Neutrophil (primary cell): ENCODE measurements around the gene SLC24A4.

Experiments
- H3K27ac ChIP-seq: fragments of 200-600 bp; sonication (generic); 2 replicates; pipeline ENCODE4 v1.5.1; 2016; ENCODE audit warnings: mild to moderate bottlenecking, moderate library complexity
- H3K27me3 ChIP-seq: fragments of 200-600 bp; sonication (generic); 2 replicates; pipeline ENCODE4 v1.6.0; 2016; ENCODE audit warnings: mild to moderate bottlenecking
- H3K36me3 ChIP-seq: fragments of 200-600 bp; sonication (generic); 2 replicates; pipeline ENCODE4 v1.5.1; 2017
- H3K4me1 ChIP-seq, 2 experiments: fragments of 200-600 bp in 1 of 2; sonication (generic) in 1 of 2; 1 replicate in 1 of 2; 2 replicates in 1 of 2; pipeline versions ENCODE4 v1.5.1 to v1.6.1; 2013 to 2016; ENCODE audit warnings: low read depth in 1 of 2, low read length in 1 of 2, mild to moderate bottlenecking in 1 of 2, moderate library complexity in 1 of 2; ENCODE audit not compliant: control insufficient read depth in 1 of 2, insufficient read depth in 1 of 2
- H3K4me3 ChIP-seq, 2 experiments: fragments of 200-600 bp in 1 of 2; sonication (generic) in 1 of 2; 1 replicate in 1 of 2; 2 replicates in 1 of 2; pipeline ENCODE4 v1.5.1; 2013 to 2016; ENCODE audit warnings: low read depth in 1 of 2, low read length in 1 of 2, mild to moderate bottlenecking in 1 of 2, moderate library complexity in 1 of 2
- H3K9me3 ChIP-seq: fragments of 200-600 bp; sonication (generic); 2 replicates; pipeline ENCODE4 v1.5.1; 2016
- TF ChIP-seq, protein P1 (sequence below): fragments of 200-600 bp; sonication (generic); IDR thresholded peaks from 2 replicates; pipeline ENCODE4 v1.5.1; 2016; ENCODE audit warnings: antibody characterized with exemption

Gene SLC24A4

DNA sequence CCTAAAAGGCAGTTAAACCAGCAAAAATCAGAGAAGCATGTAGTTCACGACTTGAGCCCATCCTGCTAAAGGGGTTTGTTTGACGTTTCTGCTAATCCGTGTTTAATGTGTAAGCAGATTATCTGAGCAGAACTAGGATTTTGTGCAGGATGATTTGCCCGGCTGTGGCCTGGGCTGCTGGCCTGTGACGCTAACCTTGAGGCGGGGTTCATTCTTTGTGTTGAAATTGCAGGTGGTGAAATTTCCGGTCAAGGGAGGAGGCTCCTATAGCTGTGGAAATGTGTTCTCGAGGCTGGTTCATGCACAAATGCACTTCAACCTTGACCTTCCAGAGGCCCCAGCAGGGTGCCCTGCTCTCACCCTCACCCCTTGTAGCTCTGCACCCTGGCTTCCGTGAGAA, 63.7 kb downstream of the SLC24A4 start:
- Histone ChIP-seq H3K9me3 (no peaks in the 10 kb centered on the region), H3K4me3 (peak overlapping the region; percentile 1 to 41), H3K27ac (peak overlapping the region; percentile 94), H3K36me3 (no peaks in the 10 kb centered on the region), H3K4me1 (peaks cover 87 to 88% of the 10 kb centered on the region in 2 experiments), H3K27me3 (no peaks in the 10 kb centered on the region)
- TF ChIP-seq, protein P1, sequence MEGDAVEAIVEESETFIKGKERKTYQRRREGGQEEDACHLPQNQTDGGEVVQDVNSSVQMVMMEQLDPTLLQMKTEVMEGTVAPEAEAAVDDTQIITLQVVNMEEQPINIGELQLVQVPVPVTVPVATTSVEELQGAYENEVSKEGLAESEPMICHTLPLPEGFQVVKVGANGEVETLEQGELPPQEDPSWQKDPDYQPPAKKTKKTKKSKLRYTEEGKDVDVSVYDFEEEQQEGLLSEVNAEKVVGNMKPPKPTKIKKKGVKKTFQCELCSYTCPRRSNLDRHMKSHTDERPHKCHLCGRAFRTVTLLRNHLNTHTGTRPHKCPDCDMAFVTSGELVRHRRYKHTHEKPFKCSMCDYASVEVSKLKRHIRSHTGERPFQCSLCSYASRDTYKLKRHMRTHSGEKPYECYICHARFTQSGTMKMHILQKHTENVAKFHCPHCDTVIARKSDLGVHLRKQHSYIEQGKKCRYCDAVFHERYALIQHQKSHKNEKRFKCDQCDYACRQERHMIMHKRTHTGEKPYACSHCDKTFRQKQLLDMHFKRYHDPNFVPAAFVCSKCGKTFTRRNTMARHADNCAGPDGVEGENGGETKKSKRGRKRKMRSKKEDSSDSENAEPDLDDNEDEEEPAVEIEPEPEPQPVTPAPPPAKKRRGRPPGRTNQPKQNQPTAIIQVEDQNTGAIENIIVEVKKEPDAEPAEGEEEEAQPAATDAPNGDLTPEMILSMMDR: peak; percentile 8

DNA sequence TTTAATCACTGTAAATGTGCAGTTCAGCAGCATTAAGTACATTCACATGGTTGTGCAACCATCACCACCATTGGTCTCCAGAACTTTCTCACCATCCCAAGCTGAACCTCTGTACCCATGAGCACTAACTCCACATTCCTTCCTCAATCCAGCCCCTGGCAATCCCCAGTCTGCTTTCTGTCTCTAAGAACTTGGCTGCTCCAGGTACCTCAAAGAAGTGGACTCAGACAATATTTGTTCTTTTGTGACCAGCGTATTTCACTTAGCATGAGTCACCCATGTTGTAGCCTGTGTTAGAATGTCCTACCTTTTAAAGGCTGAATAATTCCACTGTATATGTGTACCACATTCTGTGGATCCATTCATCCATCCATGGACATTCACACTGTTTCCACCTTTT, 64.6 kb downstream of the SLC24A4 start:
- no peaks in the 10 kb centered on the region for H3K27me3 ChIP-seq
- no peaks in the 10 kb centered on the region for H3K9me3 ChIP-seq
- peak overlapping the region; percentile 94 for H3K27ac ChIP-seq

DNA sequence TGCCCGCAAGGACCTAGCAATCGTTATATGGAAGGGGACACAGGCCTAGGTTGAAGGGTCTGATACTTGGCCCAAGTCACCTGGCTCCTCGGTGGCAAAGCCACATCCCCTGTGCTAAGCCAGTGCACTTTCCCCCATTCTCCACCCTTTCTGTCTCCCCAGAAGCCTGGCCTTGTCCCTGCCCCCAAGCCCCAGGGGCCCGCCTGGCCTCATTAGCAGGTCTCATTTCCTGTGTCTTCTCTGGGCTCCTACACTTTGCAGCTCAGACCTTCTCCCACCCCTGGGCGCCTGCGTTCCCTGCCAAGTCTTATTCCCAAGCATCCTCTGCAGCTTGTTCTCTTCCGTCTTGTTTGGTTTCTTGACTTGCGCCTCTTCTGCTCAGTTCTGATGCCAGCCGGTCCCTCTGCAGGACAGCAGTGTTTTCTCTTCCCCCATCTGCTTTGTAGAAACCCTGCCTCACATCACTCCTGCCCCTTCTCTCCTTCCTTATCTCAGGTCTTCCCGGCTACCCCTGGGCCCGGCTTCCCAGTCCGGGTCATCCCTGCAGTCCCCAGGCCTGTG, 66.7 kb downstream of the SLC24A4 start:
- Histone ChIP-seq H3K4me1 (peaks cover 98 to 100% of the 10 kb centered on the region in 2 experiments), H3K36me3 (no peaks in the 10 kb centered on the region), H3K27me3 (no peaks in the 10 kb centered on the region), H3K4me3 (no peak overlapping the region), H3K27ac (peak overlapping the region; percentile 94), H3K9me3 (no peaks in the 10 kb centered on the region)
- TF ChIP-seq, protein P1: no peak

More for the DNA sequence above, 64.6 kb downstream of the SLC24A4 start:
- TF ChIP-seq, protein P1: no peak
- H3K36me3 ChIP-seq: no peaks in the 10 kb centered on the region
- H3K4me1 ChIP-seq: peaks cover 94 to 95% of the 10 kb centered on the region in 2 experiments
- no peak overlapping the region for H3K4me3 ChIP-seq

GRCh38 chr14:92391726-92392125, 68.8 kb downstream of the SLC24A4 start:
- Histone ChIP-seq H3K36me3 (no peaks in the 10 kb centered on the region), H3K9me3 (no peaks in the 10 kb centered on the region), H3K4me3 (no peak overlapping the region), H3K4me1 (peaks cover 95 to 96% of the 10 kb centered on the region in 2 experiments), H3K27me3 (no peaks in the 10 kb centered on the region), H3K27ac (peak overlapping the region; percentile 94)
- TF ChIP-seq, protein P1: no peak

- Histone ChIP-seq H3K36me3 (no peaks in the 10 kb centered on the region), H3K27me3 (no peaks in the 10 kb centered on the region), H3K27ac (peak overlapping the region; percentile 94), H3K9me3 (no peaks in the 10 kb centered on the region), H3K4me1 (peaks cover 95 to 96% of the 10 kb centered on the region in 2 experiments), H3K4me3 (no peak overlapping the region)
- TF ChIP-seq, protein P1: no peak
Observed at GRCh38 chr14:92392711-92393110, 69.7 kb downstream of the SLC24A4 start.
